Muscle layer of colon (tissue), 2 donors: ENCODE data around the gene OR2AE1.

Experiments
- H3K27ac ChIP-seq: one replicate; pipeline ENCODE4 v1.7.0; 2013; ENCODE audit warnings: low read depth, mild to moderate bottlenecking, low read length, moderate library complexity
- H3K27me3 ChIP-seq, 2 donors: one replicate each; pipeline ENCODE4 v1.7.0; 2013; ENCODE audit warnings: low read length in 2 of 2, mild to moderate bottlenecking in 2 of 2; ENCODE audit not compliant: insufficient read depth in 2 of 2, control insufficient read depth in 1 of 2
- H3K36me3 ChIP-seq: one replicate; pipeline ENCODE4 v1.7.0; 2013; ENCODE audit warnings: mild to moderate bottlenecking, low read length; ENCODE audit not compliant: insufficient read depth
- H3K4me1 ChIP-seq: one replicate; pipeline ENCODE4 v1.7.0; 2013; ENCODE audit warnings: mild to moderate bottlenecking, low read length; ENCODE audit not compliant: insufficient read depth
- H3K4me3 ChIP-seq, 2 donors: one replicate each; pipeline ENCODE4 v1.7.0; 2013; ENCODE audit warnings: low read length in 2 of 2, low read depth in 1 of 2, mild to moderate bottlenecking in 1 of 2, moderate library complexity in 1 of 2
- H3K9ac ChIP-seq: one replicate; pipeline ENCODE4 v1.7.0; 2013; ENCODE audit warnings: low read length
- H3K9me3 ChIP-seq: one replicate; pipeline ENCODE4 v1.7.0; 2013; ENCODE audit warnings: mild to moderate bottlenecking, low read length
- donor health status: abdominal sarcoma.
- donor health status: Adenocarcinoma of cecum.

The OR2AE1 gene

DNA sequence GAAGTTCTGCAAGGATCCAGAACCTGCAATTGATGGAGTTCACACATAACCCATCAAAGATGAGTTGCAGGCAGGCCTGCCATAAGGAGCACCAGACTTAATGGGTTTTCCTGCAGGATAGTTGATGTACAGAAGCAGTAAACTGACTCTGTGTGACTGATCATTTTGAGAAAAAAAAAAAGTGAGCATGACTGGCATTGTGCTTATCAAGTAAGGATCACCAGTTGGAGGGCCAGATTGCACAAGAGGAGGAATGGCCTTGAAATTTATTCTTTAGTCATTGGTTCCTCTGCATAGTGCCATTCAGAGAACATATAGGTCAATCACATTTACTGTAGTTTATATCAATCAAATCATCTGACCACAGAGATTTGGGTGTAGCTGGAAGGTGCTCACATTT lies 45.2 kb downstream of the OR2AE1 start:
- Histone ChIP-seq H3K4me3 (no peak overlapping the region), H3K9me3 (no peaks in the 10 kb centered on the region), H3K9ac (no peak overlapping the region), H3K4me1 (no peaks in the 10 kb centered on the region), H3K27ac (no peak overlapping the region), H3K36me3 (no peaks in the 10 kb centered on the region), H3K27me3 (no peaks in the 10 kb centered on the region)

GRCh38 chr7:99829524-99830160 lies 47.2 kb downstream of the OR2AE1 start:
- H3K4me1 ChIP-seq: no peaks in the 10 kb centered on the region
- H3K4me3 ChIP-seq: no peak overlapping the region
- no peaks in the 10 kb centered on the region for H3K36me3 ChIP-seq
- no peaks in the 10 kb centered on the region for H3K27me3 ChIP-seq
- H3K9me3 ChIP-seq: no peaks in the 10 kb centered on the region
- H3K27ac ChIP-seq: no peak overlapping the region
- H3K9ac ChIP-seq: no peak overlapping the region

DNA sequence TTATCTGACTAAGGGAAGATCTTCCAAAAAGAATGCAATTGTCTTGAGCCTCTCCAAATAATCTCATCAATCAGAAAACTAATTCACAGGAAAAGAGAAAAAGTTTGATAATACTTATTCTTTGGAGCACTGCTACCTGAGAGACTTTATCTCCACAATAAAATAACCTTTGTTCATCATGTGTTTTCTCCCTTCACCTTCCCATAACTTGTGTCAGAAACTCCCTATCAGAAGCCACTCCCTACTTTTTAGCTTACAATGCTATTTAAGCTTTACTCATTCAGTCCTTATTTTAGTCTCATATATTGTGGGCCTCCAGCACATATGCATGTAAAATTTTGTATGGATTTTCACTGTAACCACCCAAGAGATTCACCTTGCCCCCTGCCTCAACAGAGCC lies 48.0 kb downstream of the OR2AE1 start:
- Histone ChIP-seq H3K4me3 (no peak overlapping the region), H3K27ac (no peak overlapping the region), H3K27me3 (no peaks in the 10 kb centered on the region), H3K9ac (no peak overlapping the region), H3K9me3 (no peaks in the 10 kb centered on the region), H3K36me3 (no peaks in the 10 kb centered on the region), H3K4me1 (no peaks in the 10 kb centered on the region)

- Histone ChIP-seq H3K4me1 (no peaks in the 10 kb centered on the region), H3K9me3 (no peaks in the 10 kb centered on the region), H3K27me3 (no peaks in the 10 kb centered on the region), H3K27ac (no peak overlapping the region), H3K4me3 (no peak overlapping the region), H3K9ac (no peak overlapping the region), H3K36me3 (no peaks in the 10 kb centered on the region)
Observed at GRCh38 chr7:99827040-99827778, 49.6 kb downstream of the OR2AE1 start.
